HFF-Myc (cell line): ENCODE results near the gene DENND1B.

Experiments used
- DNase-seq: peaks from one replicate; pipeline ENCODE4 v3.0.0-alpha.2; 2011; ENCODE audit warnings: low read depth; ENCODE audit errors: extremely low read depth
- H3K4me3 ChIP-seq: replicated peaks from 2 replicates; pipeline ENCODE4 v1.5.1; 2011; ENCODE audit warnings: low read depth, mild to moderate bottlenecking, control low read depth, low read length
- CTCF ChIP-seq: IDR thresholded peaks from 2 replicates; pipeline ENCODE4 v1.5.1; 2012; ENCODE audit warnings: mild to moderate bottlenecking, low read depth, low read length, control low read depth; ENCODE audit errors: missing control alignments

The DENND1B gene

GRCh38 chr1:197745911-197746310 lies 29.4 kb downstream of the DENND1B start:
- TF ChIP-seq CTCF = no peak
- no peak for DNase-seq

GRCh38 chr1:197744979-197745378 lies 30.3 kb downstream of the DENND1B start:
- no peak overlapping the region for H3K4me3 ChIP-seq
- TF ChIP-seq CTCF = no peak
- no peak for DNase-seq

More at GRCh38 chr1:197745911-197746310, 29.4 kb downstream of the DENND1B start:
- no peak overlapping the region for H3K4me3 ChIP-seq

GRCh38 chr1:197743578-197743977 lies 31.7 kb downstream of the DENND1B start:
- no peak overlapping the region for H3K4me3 ChIP-seq
- no peak for TF ChIP-seq CTCF
- no peak for DNase-seq

GRCh38 chr1:197740992-197741391 lies 34.3 kb downstream of the DENND1B start:
- H3K4me3 ChIP-seq = no peak overlapping the region
- TF ChIP-seq CTCF = no peak
- DNase-seq = no peak

- no peak for DNase-seq
- no peak for TF ChIP-seq CTCF
- no peak overlapping the region for H3K4me3 ChIP-seq
Measured at GRCh38 chr1:197738927-197739326, 36.4 kb downstream of the DENND1B start.

- H3K4me3 ChIP-seq = no peak overlapping the region
- no peak for TF ChIP-seq CTCF
Measured at GRCh38 chr1:197737916-197738315, 37.4 kb downstream of the DENND1B start.

GRCh38 chr1:197736685-197737084 lies 38.6 kb downstream of the DENND1B start:
- DNase-seq = no peak
- no peak overlapping the region for H3K4me3 ChIP-seq
- no peak for TF ChIP-seq CTCF

More at GRCh38 chr1:197737916-197738315, 37.4 kb downstream of the DENND1B start:
- no peak for DNase-seq
